Measurements from ENCODE around the gene FAM98C.
"Not testable (repeated sequence)": the region's sequence is repeated elsewhere in the genome, so short reads cannot be mapped to it uniquely, and the experiment has no call there.

FAM98C gene

DNA sequence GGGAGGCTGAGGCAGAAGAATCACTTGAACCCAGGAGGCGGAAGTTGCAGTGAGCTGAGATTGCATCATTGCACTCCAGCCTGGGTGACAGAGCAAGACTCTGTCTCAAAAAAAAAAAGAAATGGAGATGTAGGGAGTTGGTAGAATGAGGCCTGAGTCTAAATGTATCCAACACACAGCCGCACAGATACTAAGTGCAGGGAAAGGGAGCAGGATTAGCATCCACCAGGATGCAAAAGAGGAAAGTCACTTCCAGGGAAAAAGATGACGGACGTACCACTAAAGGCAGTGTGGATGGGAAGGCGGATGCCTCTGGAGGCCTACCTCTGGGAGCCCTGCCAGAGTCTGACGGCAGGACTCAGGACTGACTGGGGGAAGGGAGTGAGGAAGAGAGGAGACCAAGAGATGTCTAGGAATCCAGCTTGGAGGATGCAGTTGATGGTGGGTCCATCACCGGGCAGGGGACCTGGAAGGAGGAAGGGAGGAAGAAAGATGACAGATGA, 6.8 kb downstream of the FAM98C start:
- H3K79me2 ChIP-seq (ENCODE audit: control insufficient read depth, insufficient read depth, low read length, poor library complexity) = no peaks in the 10 kb centered on the region
- no peak overlapping the region for H2BK5ac ChIP-seq (ENCODE audit: low read depth, low read length, poor library complexity)
- peaks cover 0 to 3% of the 10 kb centered on the region in 2 experiments for H3K4me1 ChIP-seq (ENCODE audit: control insufficient read depth in 1 of 2, insufficient read depth in 2 of 2, low read length in 2 of 2)
- no peak overlapping the region for H2AFZ ChIP-seq (ENCODE audit: insufficient read depth, low read length, poor library complexity)
- no peak overlapping the region for H3K4me3 ChIP-seq (ENCODE audit: low read depth, low read length)
- H3K27ac ChIP-seq (ENCODE audit: low read depth, low read length) = no peak overlapping the region
- no peak overlapping the region for H2BK120ac ChIP-seq (ENCODE audit: insufficient read depth, low read length, poor library complexity)
- H2BK12ac ChIP-seq (ENCODE audit: low read length) = no peak overlapping the region
- no peak overlapping the region for H4K91ac ChIP-seq (ENCODE audit: low read depth, low read length)
- no peaks in the 10 kb centered on the region for H3K9me3 ChIP-seq (ENCODE audit: insufficient read depth, low read depth, low read length)
- no peak overlapping the region for H4K12ac ChIP-seq (ENCODE audit: low read depth, low read length)
- no peaks in the 10 kb centered on the region for H3K79me1 ChIP-seq (ENCODE audit: low read length)
- H3K4me2 ChIP-seq (ENCODE audit: low read length) = no peak overlapping the region
- no peak overlapping the region for H3K18ac ChIP-seq (ENCODE audit: low read length)
- no peak overlapping the region for H3K14ac ChIP-seq (ENCODE audit: low read length)
- no peak overlapping the region for H2AK5ac ChIP-seq (ENCODE audit: low read length)
- H3K27me3 ChIP-seq (ENCODE audit: insufficient read depth, low read length) = no peaks in the 10 kb centered on the region
- peaks cover 0 to 2% of the 10 kb centered on the region in 2 experiments for H3K36me3 ChIP-seq (ENCODE audit: control insufficient read depth in 1 of 2, insufficient read depth in 2 of 2, low read length in 2 of 2)
- DNase-seq = no peak
- no peak overlapping the region for H4K8ac ChIP-seq (ENCODE audit: low read depth, low read length)
- no CpG with 5 or more reads among the region's 7 CpGs for WGBS (ENCODE audit: extremely low coverage, insufficient coverage, insufficient read length)
- H3K4ac ChIP-seq (ENCODE audit: low read depth, low read length) = no peak overlapping the region
- H3K23ac ChIP-seq (ENCODE audit: low read length) = no peak overlapping the region
- H3K9ac ChIP-seq (ENCODE audit: low read length) = no peak overlapping the region

DNA sequence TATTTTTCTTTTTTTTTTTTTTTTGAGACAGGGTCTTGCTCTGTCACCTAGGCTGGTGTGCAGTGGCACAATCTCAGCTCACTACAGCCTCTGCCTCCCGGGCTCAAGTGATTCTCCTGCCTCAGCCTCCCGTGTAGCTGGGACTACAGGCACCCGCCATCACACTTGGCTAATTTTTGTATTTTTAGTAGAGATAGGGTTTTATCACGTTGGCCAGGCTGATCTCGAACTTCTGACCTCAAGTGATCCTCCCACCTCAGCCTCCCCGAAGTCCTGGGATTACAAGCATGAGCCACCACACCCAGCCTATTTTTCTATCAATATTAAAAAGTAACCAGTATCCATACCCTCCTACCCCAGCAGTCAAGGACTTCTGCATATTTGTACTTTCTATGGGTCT, 7.5 kb downstream of the FAM98C start:
- H3K79me2 ChIP-seq (ENCODE audit: control insufficient read depth, insufficient read depth, low read length, poor library complexity); H2BK5ac ChIP-seq (ENCODE audit: low read depth, low read length, poor library complexity); H3K4me1 ChIP-seq (ENCODE audit: control insufficient read depth in 1 of 2, insufficient read depth in 2 of 2, low read length in 2 of 2); H3K4me2 ChIP-seq (ENCODE audit: low read length); H2BK120ac ChIP-seq (ENCODE audit: insufficient read depth, low read length, poor library complexity); H4K12ac ChIP-seq (ENCODE audit: low read depth, low read length); H3K4ac ChIP-seq (ENCODE audit: low read depth, low read length); H3K79me1 ChIP-seq (ENCODE audit: low read length); H3K4me3 ChIP-seq (ENCODE audit: low read depth, low read length); DNase-seq; H3K14ac ChIP-seq (ENCODE audit: low read length); H2BK12ac ChIP-seq (ENCODE audit: low read length); H3K9ac ChIP-seq (ENCODE audit: low read length); H2AK5ac ChIP-seq (ENCODE audit: low read length); H4K91ac ChIP-seq (ENCODE audit: low read depth, low read length); H4K8ac ChIP-seq (ENCODE audit: low read depth, low read length); H3K36me3 ChIP-seq (ENCODE audit: control insufficient read depth in 1 of 2, insufficient read depth in 2 of 2, low read length in 2 of 2); H3K18ac ChIP-seq (ENCODE audit: low read length); H2AFZ ChIP-seq (ENCODE audit: insufficient read depth, low read length, poor library complexity); H3K27ac ChIP-seq (ENCODE audit: low read depth, low read length); H3K23ac ChIP-seq (ENCODE audit: low read length); H3K27me3 ChIP-seq (ENCODE audit: insufficient read depth, low read length); H3K9me3 ChIP-seq (ENCODE audit: insufficient read depth, low read depth, low read length): not testable (repeated sequence)
- WGBS (ENCODE audit: extremely low coverage, insufficient coverage, insufficient read length) = no CpG with 5 or more reads among the region's 6 CpGs

DNA sequence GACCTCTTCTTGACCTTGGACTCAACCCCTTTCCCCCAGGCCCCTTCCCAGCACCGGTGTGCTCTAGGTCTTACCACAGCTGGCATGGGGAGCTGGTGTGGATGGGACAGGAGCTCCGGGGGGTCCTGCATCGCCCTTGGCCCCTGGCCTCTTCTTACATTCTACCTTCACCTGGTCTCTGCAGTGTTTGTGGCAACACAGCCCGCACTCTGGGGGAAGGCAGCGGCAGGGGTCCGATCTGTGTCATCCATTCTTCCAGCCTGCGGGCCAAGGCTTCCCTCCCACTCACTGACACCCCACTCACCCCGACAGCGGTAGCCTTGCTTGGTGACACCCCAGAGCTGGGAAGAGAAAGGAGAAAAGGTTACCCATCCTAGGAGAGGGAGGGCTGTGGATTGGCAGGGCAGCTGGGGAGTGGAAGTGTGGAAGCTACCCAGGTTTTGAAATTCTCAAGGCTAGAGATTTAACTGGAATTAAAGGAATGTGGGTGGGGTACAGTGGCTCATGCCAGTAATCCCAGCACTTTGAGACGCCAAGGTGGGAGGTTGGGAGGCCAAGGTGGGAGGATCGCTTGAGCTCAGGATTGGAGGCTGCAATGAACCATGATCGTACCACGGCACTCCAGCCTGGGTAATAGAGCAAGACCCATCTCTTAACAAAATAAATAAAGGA, 8.3 kb downstream of the FAM98C start:
- Histone ChIP-seq H2AK5ac (ENCODE audit: low read length) (no peak overlapping the region), H2BK5ac (ENCODE audit: low read depth, low read length, poor library complexity) (no peak overlapping the region), H3K79me1 (ENCODE audit: low read length) (no peaks in the 10 kb centered on the region), H3K14ac (ENCODE audit: low read length) (no peak overlapping the region), H3K27ac (ENCODE audit: low read depth, low read length) (no peak overlapping the region), H4K12ac (ENCODE audit: low read depth, low read length) (no peak overlapping the region), H3K23ac (ENCODE audit: low read length) (no peak overlapping the region), H2BK120ac (ENCODE audit: insufficient read depth, low read length, poor library complexity) (no peak overlapping the region), H2BK12ac (ENCODE audit: low read length) (no peak overlapping the region), H3K36me3 (ENCODE audit: control insufficient read depth in 1 of 2, insufficient read depth in 2 of 2, low read length in 2 of 2) (peaks cover 0 to 2% of the 10 kb centered on the region in 2 experiments), H3K4me2 (ENCODE audit: low read length) (no peak overlapping the region), H3K9ac (ENCODE audit: low read length) (no peak overlapping the region), H3K4ac (ENCODE audit: low read depth, low read length) (no peak overlapping the region), H3K4me3 (ENCODE audit: low read depth, low read length) (no peak overlapping the region), H2AFZ (ENCODE audit: insufficient read depth, low read length, poor library complexity) (no peak overlapping the region), H3K4me1 (ENCODE audit: control insufficient read depth in 1 of 2, insufficient read depth in 2 of 2, low read length in 2 of 2) (peaks cover 0 to 3% of the 10 kb centered on the region in 2 experiments), H3K79me2 (ENCODE audit: control insufficient read depth, insufficient read depth, low read length, poor library complexity) (no peaks in the 10 kb centered on the region), H3K9me3 (ENCODE audit: insufficient read depth, low read depth, low read length) (peaks cover 2% of the 10 kb centered on the region), H4K8ac (ENCODE audit: low read depth, low read length) (no peak overlapping the region), H4K91ac (ENCODE audit: low read depth, low read length) (no peak overlapping the region), H3K18ac (ENCODE audit: low read length) (no peak overlapping the region), H3K27me3 (ENCODE audit: insufficient read depth, low read length) (no peaks in the 10 kb centered on the region)
- no CpG with 5 or more reads among the region's 13 CpGs for WGBS (ENCODE audit: extremely low coverage, insufficient coverage, insufficient read length)
- no peak for DNase-seq

DNA sequence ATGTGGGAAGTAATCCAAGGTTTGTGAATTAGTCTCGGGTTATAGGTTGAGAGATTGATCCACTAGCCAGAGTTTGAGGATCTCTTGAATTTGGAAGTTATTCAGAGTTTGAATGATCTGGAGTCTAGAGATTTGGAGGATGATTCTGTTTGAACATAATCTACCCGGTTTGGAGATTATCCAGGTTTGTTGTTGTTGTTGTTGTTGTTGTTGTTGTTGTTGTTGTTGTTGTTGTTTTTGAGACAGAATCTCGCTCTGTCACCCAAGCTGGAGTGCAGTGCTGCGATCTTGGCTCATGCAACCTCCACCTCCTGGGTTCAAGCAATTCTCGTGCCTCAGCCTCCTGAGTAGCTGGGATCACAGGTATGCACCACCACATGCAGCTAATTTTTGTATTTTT, 9.0 kb downstream of the FAM98C start:
- H3K4me2 ChIP-seq (ENCODE audit: low read length); H2AFZ ChIP-seq (ENCODE audit: insufficient read depth, low read length, poor library complexity); H3K4me3 ChIP-seq (ENCODE audit: low read depth, low read length); H3K9ac ChIP-seq (ENCODE audit: low read length); H4K8ac ChIP-seq (ENCODE audit: low read depth, low read length); DNase-seq; H3K14ac ChIP-seq (ENCODE audit: low read length); H2BK120ac ChIP-seq (ENCODE audit: insufficient read depth, low read length, poor library complexity); H3K36me3 ChIP-seq (ENCODE audit: control insufficient read depth in 1 of 2, insufficient read depth in 2 of 2, low read length in 2 of 2); H4K91ac ChIP-seq (ENCODE audit: low read depth, low read length); H2AK5ac ChIP-seq (ENCODE audit: low read length); H3K27me3 ChIP-seq (ENCODE audit: insufficient read depth, low read length); H3K4ac ChIP-seq (ENCODE audit: low read depth, low read length); H3K23ac ChIP-seq (ENCODE audit: low read length); H3K9me3 ChIP-seq (ENCODE audit: insufficient read depth, low read depth, low read length); H3K4me1 ChIP-seq (ENCODE audit: control insufficient read depth in 1 of 2, insufficient read depth in 2 of 2, low read length in 2 of 2); H3K79me1 ChIP-seq (ENCODE audit: low read length); H4K12ac ChIP-seq (ENCODE audit: low read depth, low read length); H3K18ac ChIP-seq (ENCODE audit: low read length); H2BK5ac ChIP-seq (ENCODE audit: low read depth, low read length, poor library complexity); H2BK12ac ChIP-seq (ENCODE audit: low read length); H3K27ac ChIP-seq (ENCODE audit: low read depth, low read length); H3K79me2 ChIP-seq (ENCODE audit: control insufficient read depth, insufficient read depth, low read length, poor library complexity): not testable (repeated sequence)
- no CpG with 5 or more reads among the region's 5 CpGs for WGBS (ENCODE audit: extremely low coverage, insufficient coverage, insufficient read length)

All from trophoblast cell (in vitro differentiated cells and primary cell).